NCI-H82 treated with DMSO at 0.1 percent for 48 hours (cell line): ENCODE results near the gene TFF1.

ENCODE experiments used
- DNase-seq: peaks from one replicate; lab custom pipeline; 2025; ENCODE audit not compliant: unreplicated experiment; lab: John Stamatoyannopoulos, UW

Gene TFF1

GRCh38 chr21:42346441-42346840, 19.9 kb downstream of the TFF1 start:
- DNase-seq, result no peak

GRCh38 chr21:42344631-42345030, 21.7 kb downstream of the TFF1 start:
- no peak for DNase-seq

GRCh38 chr21:42343963-42344510, 22.3 kb downstream of the TFF1 start:
- no peak for DNase-seq

GRCh38 chr21:42343556-42343955, 22.8 kb downstream of the TFF1 start:
- DNase-seq, result no peak

GRCh38 chr21:42343101-42343500, 23.2 kb downstream of the TFF1 start:
- no peak for DNase-seq

GRCh38 chr21:42341776-42342542, 24.4 kb downstream of the TFF1 start:
- DNase-seq, result no peak

- DNase-seq, result no peak
Observed at GRCh38 chr21:42340187-42341050, 25.9 kb downstream of the TFF1 start.

- no peak for DNase-seq
Observed at GRCh38 chr21:42338729-42339715, 27.3 kb downstream of the TFF1 start.

GRCh38 chr21:42337830-42338728, 28.3 kb downstream of the TFF1 start:
- DNase-seq, result peak; percentile 18

GRCh38 chr21:42337276-42337675, 29.1 kb downstream of the TFF1 start:
- DNase-seq, result no peak

GRCh38 chr21:42336054-42336453, 30.3 kb downstream of the TFF1 start:
- no peak for DNase-seq

- no peak for DNase-seq
Observed at GRCh38 chr21:42332557-42333317, 33.6 kb downstream of the TFF1 start.

- no peak for DNase-seq
Observed at GRCh38 chr21:42331660-42332059, 34.7 kb downstream of the TFF1 start.

GRCh38 chr21:42330380-42331371, 35.7 kb downstream of the TFF1 start:
- DNase-seq, result no peak

GRCh38 chr21:42324896-42325295, 41.4 kb downstream of the TFF1 start:
- no peak for DNase-seq

- DNase-seq, result no peak
Observed at GRCh38 chr21:42321845-42322244, 44.5 kb downstream of the TFF1 start.

GRCh38 chr21:42321231-42321630, 45.1 kb downstream of the TFF1 start:
- DNase-seq, result no peak

GRCh38 chr21:42320791-42321190, 45.5 kb downstream of the TFF1 start:
- DNase-seq, result no peak
